OCI-LY3 (cell line): Measurements from ENCODE around the gene TRAPPC8.

Experiments
- H2AFZ ChIP-seq: fragments of 200-600, 300-600 bp; shearing (Covaris generic); 2 replicates; pipeline ENCODE4 v1.6.0; 2014; ENCODE audit warnings: antibody characterized with exemption, low read depth, low read length
- H3K27ac ChIP-seq: fragments of 200-600, 300-600 bp; sonication (generic); 2 replicates; pipeline ENCODE4 v1.5.1; 2014; ENCODE audit warnings: mild to moderate bottlenecking, low read length, moderate library complexity, mixed read lengths
- H3K27me3 ChIP-seq: fragments of 200-600, 300-600 bp; sonication (generic); 2 replicates; pipeline ENCODE4 v1.6.1; 2014; ENCODE audit warnings: low read depth, low read length, mixed read lengths
- H3K36me3 ChIP-seq: fragments of 200-600, 300-600 bp; sonication (generic); replicated peaks from 2 replicates; pipeline ENCODE3; 2014; ENCODE audit warnings: low read depth, low read length, mixed read lengths
- H3K4me1 ChIP-seq: fragments of 300-600, 200-600 bp; sonication (generic); 2 replicates; pipeline ENCODE4 v1.6.1; 2014; ENCODE audit warnings: low read length, mixed read lengths
- H3K4me2 ChIP-seq: fragments of 200-600, 300-600 bp; sonication (generic); 2 replicates; pipeline ENCODE4 v1.6.1; 2014; ENCODE audit warnings: low read length, mixed read lengths
- H3K4me3 ChIP-seq: fragments of 300-600, 200-600 bp; sonication (generic); 2 replicates; pipeline ENCODE4 v1.5.1; 2014; ENCODE audit warnings: antibody characterized with exemption, mild to moderate bottlenecking, low read length, moderate library complexity
- H3K79me2 ChIP-seq: fragments of 300-600, 200-600 bp; shearing (Covaris generic); 2 replicates; pipeline ENCODE4 v1.6.1; 2014; ENCODE audit warnings: mild to moderate bottlenecking, low read length, mixed read lengths
- H3K9ac ChIP-seq: fragments of 300-600, 200-600 bp; shearing (Covaris generic); 2 replicates; pipeline ENCODE4 v1.6.0; 2014; ENCODE audit warnings: mild to moderate bottlenecking, low read length, moderate library complexity
- H3K9me3 ChIP-seq: fragments of 200-600, 300-600 bp; shearing (Covaris generic); 2 replicates; pipeline ENCODE4 v1.6.1; 2014; ENCODE audit warnings: low read length, mixed read lengths; ENCODE audit not compliant: insufficient read depth
- H4K20me1 ChIP-seq: fragments of 200-600, 300-600 bp; sonication (generic); 2 replicates; pipeline ENCODE4 v1.6.1; 2016; ENCODE audit warnings: low read length, mixed read lengths; ENCODE audit not compliant: insufficient read depth
- CTCF ChIP-seq: fragments of 200-600, 300-600 bp; sonication (generic); IDR thresholded peaks from 2 replicates; pipeline ENCODE4 v1.5.1; 2014; ENCODE audit warnings: antibody characterized with exemption, low read length, low read depth
- EZH2phosphoT487 ChIP-seq: fragments of 200-600 bp; shearing (Covaris generic); IDR thresholded peaks from 2 replicates; pipeline ENCODE4 v1.6.1; 2018; ENCODE audit warnings: antibody characterized with exemption, mixed run types, low read depth

Gene TRAPPC8

DNA sequence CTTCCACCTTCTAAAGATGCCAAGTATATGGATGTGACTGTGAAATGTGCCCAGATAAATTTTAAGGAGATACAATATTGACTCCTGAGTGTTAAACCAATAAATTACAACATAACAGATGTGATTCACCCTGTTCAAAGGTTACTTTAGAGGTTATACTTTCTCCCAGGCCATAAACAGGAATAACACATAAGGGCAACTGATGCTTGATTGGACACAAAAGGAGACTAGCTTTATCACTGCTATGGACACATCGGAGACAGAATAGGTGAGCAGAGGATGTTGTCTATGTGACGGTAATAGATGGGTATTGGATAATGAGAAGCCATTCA is 150.4 kb downstream of the TRAPPC8 start:
- no peaks in the 10 kb centered on the region for H4K20me1 ChIP-seq
- no peak overlapping the region for H3K4me3 ChIP-seq
- no peak overlapping the region for H2AFZ ChIP-seq
- no peak overlapping the region for H3K4me2 ChIP-seq
- peaks cover 22% of the 10 kb centered on the region for H3K4me1 ChIP-seq
- H3K9ac ChIP-seq, result no peak overlapping the region
- H3K79me2 ChIP-seq, result no peaks in the 10 kb centered on the region
- H3K27ac ChIP-seq, result no peak overlapping the region
- no peaks in the 10 kb centered on the region for H3K27me3 ChIP-seq
- no peaks in the 10 kb centered on the region for H3K9me3 ChIP-seq
- TF ChIP-seq CTCF, result no peak
- no peak for TF ChIP-seq EZH2phosphoT487
- no peaks in the 10 kb centered on the region for H3K36me3 ChIP-seq

GRCh38 chr18:31791817-31792579 is 150.9 kb downstream of the TRAPPC8 start:
- H3K27me3 ChIP-seq, result no peaks in the 10 kb centered on the region
- no peak overlapping the region for H3K4me3 ChIP-seq
- peaks cover 22% of the 10 kb centered on the region for H3K4me1 ChIP-seq
- no peaks in the 10 kb centered on the region for H3K79me2 ChIP-seq
- H3K27ac ChIP-seq, result no peak overlapping the region
- H4K20me1 ChIP-seq, result no peaks in the 10 kb centered on the region
- no peak overlapping the region for H2AFZ ChIP-seq
- H3K9me3 ChIP-seq, result no peaks in the 10 kb centered on the region
- no peaks in the 10 kb centered on the region for H3K36me3 ChIP-seq
- H3K9ac ChIP-seq, result no peak overlapping the region
- no peak for TF ChIP-seq EZH2phosphoT487
- TF ChIP-seq CTCF, result no peak
- H3K4me2 ChIP-seq, result peak overlapping the region; percentile 34

- Histone ChIP-seq H2AFZ (no peak overlapping the region), H3K9me3 (no peaks in the 10 kb centered on the region), H3K4me2 (no peak overlapping the region), H3K36me3 (no peaks in the 10 kb centered on the region), H3K9ac (no peak overlapping the region), H3K27me3 (no peaks in the 10 kb centered on the region), H3K79me2 (no peaks in the 10 kb centered on the region), H3K4me1 (peaks cover 22% of the 10 kb centered on the region), H3K4me3 (no peak overlapping the region), H3K27ac (no peak overlapping the region), H4K20me1 (no peaks in the 10 kb centered on the region)
- TF ChIP-seq EZH2phosphoT487 (no peak), CTCF (no peak)
These were observed 153.5 kb downstream of the TRAPPC8 start for GRCh38 chr18:31789409-31789808.

- no peaks in the 10 kb centered on the region for H3K4me1 ChIP-seq
- no peak overlapping the region for H2AFZ ChIP-seq
- H3K36me3 ChIP-seq, result peaks cover 4% of the 10 kb centered on the region
- H3K4me3 ChIP-seq, result no peak overlapping the region
- H3K27me3 ChIP-seq, result no peaks in the 10 kb centered on the region
- H3K4me2 ChIP-seq, result no peak overlapping the region
- H4K20me1 ChIP-seq, result no peaks in the 10 kb centered on the region
- TF ChIP-seq EZH2phosphoT487, result no peak
- no peak for TF ChIP-seq CTCF
- no peaks in the 10 kb centered on the region for H3K79me2 ChIP-seq
- no peak overlapping the region for H3K9ac ChIP-seq
- peaks cover 19% of the 10 kb centered on the region for H3K9me3 ChIP-seq
- H3K27ac ChIP-seq, result no peak overlapping the region
These were observed 159.9 kb downstream of the TRAPPC8 start for GRCh38 chr18:31783059-31783458.
